HTERT RPE-1 (cell line): ENCODE measurements around the gene MAB21L1.

Experiments
- in situ Hi-C: fragments of 300-500 bp; cut with MboI; formaldehyde crosslinking; loops from 4 replicates; pipeline ENCODE4 v1.14.3; 2020; ENCODE audit warnings: low sequenced_read_pairs

The MAB21L1 gene

GRCh38 chr13:35448465-35448864 is 28.0 kb downstream of the MAB21L1 start:
- in situ Hi-C loops, result no loop called here
